Vagina (tissue), 2 donors: ENCODE results near the gene TNIK.

Experiments
- POLR2A ChIP-seq, 2 donors: fragments of 450-650 bp; IDR thresholded peaks; one replicate each; pipeline ENCODE4 v1.6.1; 2017; ENCODE audit warnings: antibody characterized with exemption in 2 of 2, mild to moderate bottlenecking in 2 of 2, moderate library complexity in 2 of 2
- TF ChIP-seq, protein P1 (sequence below), 3 experiments: fragments of 450-650 bp in 2 of 3; fragments of 200-600 bp in 1 of 3; sonication (generic) in 1 of 3; IDR thresholded peaks; one replicate each; pipeline ENCODE4 v1.5.1; 2017 to 2019; ENCODE audit warnings: antibody characterized with exemption in 3 of 3, mild to moderate bottlenecking in 2 of 3, moderate library complexity in 2 of 3

- TF ChIP-seq, protein P1, sequence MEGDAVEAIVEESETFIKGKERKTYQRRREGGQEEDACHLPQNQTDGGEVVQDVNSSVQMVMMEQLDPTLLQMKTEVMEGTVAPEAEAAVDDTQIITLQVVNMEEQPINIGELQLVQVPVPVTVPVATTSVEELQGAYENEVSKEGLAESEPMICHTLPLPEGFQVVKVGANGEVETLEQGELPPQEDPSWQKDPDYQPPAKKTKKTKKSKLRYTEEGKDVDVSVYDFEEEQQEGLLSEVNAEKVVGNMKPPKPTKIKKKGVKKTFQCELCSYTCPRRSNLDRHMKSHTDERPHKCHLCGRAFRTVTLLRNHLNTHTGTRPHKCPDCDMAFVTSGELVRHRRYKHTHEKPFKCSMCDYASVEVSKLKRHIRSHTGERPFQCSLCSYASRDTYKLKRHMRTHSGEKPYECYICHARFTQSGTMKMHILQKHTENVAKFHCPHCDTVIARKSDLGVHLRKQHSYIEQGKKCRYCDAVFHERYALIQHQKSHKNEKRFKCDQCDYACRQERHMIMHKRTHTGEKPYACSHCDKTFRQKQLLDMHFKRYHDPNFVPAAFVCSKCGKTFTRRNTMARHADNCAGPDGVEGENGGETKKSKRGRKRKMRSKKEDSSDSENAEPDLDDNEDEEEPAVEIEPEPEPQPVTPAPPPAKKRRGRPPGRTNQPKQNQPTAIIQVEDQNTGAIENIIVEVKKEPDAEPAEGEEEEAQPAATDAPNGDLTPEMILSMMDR (IDR thresholded peaks at IDR 0.05), result no peak
- TF ChIP-seq POLR2A (IDR thresholded peaks at IDR 0.05), result no peak
These were observed 284.4 kb downstream of the TNIK start for GRCh38 chr3:171175741-171176234.
